Neural cell (in vitro differentiated cells): ENCODE results near the gene PBRM1. TPM values are rescaled to one million over a fixed set of nuclear protein-coding genes. Genes with fewer than 3 reads are reported as not detected.

Experiments used
- H2AFZ ChIP-seq: fragments of 200-600, 300-800 bp; sonication (generic), shearing (Covaris generic); 2 replicates; pipeline ENCODE4 v1.6.0; 2014; ENCODE audit warnings: low read depth, mild to moderate bottlenecking, antibody characterized with exemption, low read length, moderate library complexity
- H3F3A ChIP-seq: fragments of 200-600 bp; shearing (Covaris generic); 2 replicates; pipeline ENCODE4 v1.6.1; 2016; ENCODE audit warnings: mild to moderate bottlenecking, moderate library complexity, mixed read lengths, antibody characterized with exemption, low read length; ENCODE audit not compliant: insufficient read depth, poor library complexity, severe bottlenecking
- H3K27ac ChIP-seq: fragments of 200-600, 300-800 bp; sonication (generic), shearing (Covaris generic); 2 replicates; pipeline ENCODE4 v1.5.1; 2014; ENCODE audit warnings: mild to moderate bottlenecking, low read length, moderate library complexity
- H3K27me3 ChIP-seq: fragments of 300-800, 200-600 bp; sonication (generic), shearing (Covaris generic); 2 replicates; pipeline ENCODE4 v1.6.0; 2014; ENCODE audit warnings: mild to moderate bottlenecking, low read depth, low read length, moderate library complexity; ENCODE audit not compliant: insufficient read depth
- H3K36me3 ChIP-seq: fragments of 300-800, 200-600 bp; sonication (generic), shearing (Covaris generic); 2 replicates; pipeline ENCODE4 v1.5.1; 2014; ENCODE audit warnings: mild to moderate bottlenecking, antibody characterized with exemption, low read length, moderate library complexity; ENCODE audit not compliant: insufficient read depth
- H3K4me2 ChIP-seq: fragments of 300-800, 200-600 bp; sonication (generic), shearing (Covaris generic); 2 replicates; pipeline ENCODE4 v1.6.0; 2014; ENCODE audit warnings: mild to moderate bottlenecking, low read length
- H3K4me3 ChIP-seq: fragments of 300-800, 200-600 bp; sonication (generic), shearing (Covaris generic); 2 replicates; pipeline ENCODE4 v1.5.1; 2014; ENCODE audit warnings: mild to moderate bottlenecking, low read length, moderate library complexity
- H3K79me2 ChIP-seq: fragments of 200-600 bp; shearing (Covaris generic); replicated peaks from 2 replicates; pipeline ENCODE4 v1.6.0; 2014; ENCODE audit warnings: mild to moderate bottlenecking, low read length, moderate library complexity; ENCODE audit not compliant: insufficient read depth
- H3K9ac ChIP-seq: fragments of 300-800, 200-600 bp; sonication (generic), shearing (Covaris generic); 2 replicates; pipeline ENCODE4 v1.6.1; 2016; ENCODE audit warnings: mild to moderate bottlenecking, low read length, mixed read lengths
- H3K9me2 ChIP-seq: fragments of 200-600 bp; shearing (Covaris generic); 2 replicates; pipeline ENCODE4 v1.6.1; 2016; ENCODE audit warnings: mild to moderate bottlenecking, low read length, mixed read lengths; ENCODE audit not compliant: insufficient read depth
- H3K9me3 ChIP-seq: fragments of 200-600, 300-800 bp; sonication (generic), shearing (Covaris generic); 2 replicates; pipeline ENCODE4 v1.6.1; 2016; ENCODE audit warnings: mild to moderate bottlenecking, mixed run types, low read length, moderate library complexity, mixed read lengths
- H4K20me1 ChIP-seq: fragments of 200-600 bp; shearing (Covaris generic); 2 replicates; pipeline ENCODE4 v1.6.1; 2016; ENCODE audit warnings: mild to moderate bottlenecking, mixed run types; ENCODE audit not compliant: insufficient read depth
- CTCF ChIP-seq: fragments of 450-650 bp; IDR thresholded peaks from 2 replicates; pipeline ENCODE4 v1.5.1; 2014; ENCODE audit warnings: antibody characterized with exemption, mild to moderate bottlenecking, moderate library complexity; ENCODE audit not compliant: poor library complexity, severe bottlenecking
- EP300 ChIP-seq: fragments of 450-650 bp; conservative IDR thresholded peaks from 2 replicates; pipeline ENCODE4 v1.6.1; 2014; ENCODE audit warnings: antibody characterized with exemption, mild to moderate bottlenecking, moderate library complexity; ENCODE audit not compliant: poor library complexity, severe bottlenecking
- EZH2 ChIP-seq: fragments of 200-600, 300-800 bp; shearing (Covaris generic), sonication (generic); IDR thresholded peaks from 2 replicates; pipeline ENCODE4 v1.6.1; 2014; ENCODE audit warnings: antibody characterized with exemption, low read length, borderline replicate concordance, mild to moderate bottlenecking; ENCODE audit not compliant: insufficient read depth, poor library complexity, severe bottlenecking
- MXI1 ChIP-seq: fragments of 450-650 bp; conservative IDR thresholded peaks from 2 replicates; pipeline ENCODE4 v1.6.1; 2014; ENCODE audit warnings: antibody characterized with exemption, mild to moderate bottlenecking; ENCODE audit not compliant: poor library complexity, severe bottlenecking
- POLR2AphosphoS5 ChIP-seq: IDR thresholded peaks from 2 replicates; pipeline ENCODE4 v1.6.1; 2012
- RAD21 ChIP-seq: fragments of 450-650 bp; conservative IDR thresholded peaks from 2 replicates; pipeline ENCODE4 v1.6.1; 2014; ENCODE audit warnings: antibody characterized with exemption, mild to moderate bottlenecking, moderate library complexity
- REST ChIP-seq: IDR thresholded peaks from 2 replicates; pipeline ENCODE4 v1.6.1; 2012; ENCODE audit warnings: borderline replicate concordance
- SMC3 ChIP-seq: fragments of 450-650 bp; conservative IDR thresholded peaks from 2 replicates; pipeline ENCODE4 v1.6.1; 2014; ENCODE audit warnings: antibody characterized with exemption, mild to moderate bottlenecking, moderate library complexity; ENCODE audit not compliant: poor library complexity
- TAF1 ChIP-seq: IDR thresholded peaks from 2 replicates; pipeline ENCODE4 v1.6.1; 2012; ENCODE audit warnings: low read depth
- polyA plus RNA-seq: library from polyadenylated mRNA; depleted of rRNA; stranded (reverse); fragments of >200 nt; gene quantifications from 2 replicates; pipeline ENCODE4 v1.2.3, GENCODE V29; 2014

PBRM1 gene
- polyA plus RNA-seq, 1 donor from 2014 or later = 66.6 TPM

GRCh38 chr3:52693071-52693470 is 7.4 kb upstream of the PBRM1 start:
- H3K9ac ChIP-seq = no peak overlapping the region
- peaks cover 4% of the 10 kb centered on the region for H3K36me3 ChIP-seq
- no peaks in the 10 kb centered on the region for H4K20me1 ChIP-seq

GRCh38 chr3:52690560-52690959 is 4.8 kb upstream of the PBRM1 start:
- H3K4me2 ChIP-seq = no peak overlapping the region
- no peaks in the 10 kb centered on the region for H3K9me3 ChIP-seq
- H3K79me2 ChIP-seq = peaks cover 15% of the 10 kb centered on the region
- H3K27ac ChIP-seq = no peak overlapping the region
- no peaks in the 10 kb centered on the region for H3K27me3 ChIP-seq
- H2AFZ ChIP-seq = no peak overlapping the region
- peaks cover 4% of the 10 kb centered on the region for H3K36me3 ChIP-seq
- no peaks in the 10 kb centered on the region for H3K9me2 ChIP-seq
- no peak overlapping the region for H3K9ac ChIP-seq
- no peaks in the 10 kb centered on the region for H3F3A ChIP-seq
- no peaks in the 10 kb centered on the region for H4K20me1 ChIP-seq
- no peak overlapping the region for H3K4me3 ChIP-seq
- TF ChIP-seq POLR2AphosphoS5 (no peak), RAD21 (no peak), EZH2 (no peak), SMC3 (no peak), REST (no peak), MXI1 (no peak)

More at GRCh38 chr3:52693071-52693470, 7.4 kb upstream of the PBRM1 start:
- Histone ChIP-seq H3K27me3 (no peaks in the 10 kb centered on the region), H3K79me2 (no peaks in the 10 kb centered on the region), H3K4me2 (no peak overlapping the region), H3K9me2 (no peaks in the 10 kb centered on the region), H3K27ac (no peak overlapping the region), H3F3A (no peaks in the 10 kb centered on the region), H3K9me3 (no peaks in the 10 kb centered on the region), H3K4me3 (no peak overlapping the region), H2AFZ (no peak overlapping the region)
- no peak for TF ChIP-seq POLR2AphosphoS5
- no peak for TF ChIP-seq EP300
- TF ChIP-seq MXI1 = no peak
- TF ChIP-seq TAF1 = no peak
- TF ChIP-seq SMC3 = no peak
- TF ChIP-seq CTCF = no peak
- no peak for TF ChIP-seq EZH2
- no peak for TF ChIP-seq REST
- no peak for TF ChIP-seq RAD21
